ENCODE measurements around the gene FLNB.

Gene FLNB

GRCh38 chr3:58214484-58215316 is 206.5 kb downstream of the FLNB start:
- TF ChIP-seq CEBPB (IDR thresholded peaks at IDR 0.05) = peak; percentile 54
- no peak for TF ChIP-seq NFIC (IDR thresholded peaks at IDR 0.05)

GRCh38 chr3:58215317-58216025 is 207.2 kb downstream of the FLNB start:
- TF ChIP-seq CEBPB (IDR thresholded peaks at IDR 0.05) (no peak), RAD21 (IDR thresholded peaks at IDR 0.05; ENCODE audit: low read depth) (no peak), FOXM1 (IDR thresholded peaks at IDR 0.05; ENCODE audit: borderline replicate concordance, low read depth) (no peak), TAF1 (IDR thresholded peaks at IDR 0.05; ENCODE audit: low read depth) (no peak), MAX (IDR thresholded peaks at IDR 0.05) (no peak), EP300 (IDR thresholded peaks at IDR 0.05; ENCODE audit: borderline replicate concordance) (no peak), TCF12 (IDR thresholded peaks at IDR 0.05; ENCODE audit: low read depth) (no peak), TEAD4 (IDR thresholded peaks at IDR 0.05) (no peak), REST (IDR thresholded peaks at IDR 0.05; ENCODE audit: low read depth) (no peak), ZBTB7A (IDR thresholded peaks at IDR 0.05; ENCODE audit: low read depth) (no peak)

- no peak for TF ChIP-seq EGR1 (IDR thresholded peaks at IDR 0.05)
- no peak for TF ChIP-seq CEBPB (IDR thresholded peaks at IDR 0.05)
- TF ChIP-seq EP300 (IDR thresholded peaks at IDR 0.05; ENCODE audit: borderline replicate concordance) = no peak
- no peak for TF ChIP-seq TEAD4 (IDR thresholded peaks at IDR 0.05)
- TF ChIP-seq ZBTB7A (IDR thresholded peaks at IDR 0.05; ENCODE audit: low read depth) = no peak
- no peak for TF ChIP-seq REST (IDR thresholded peaks at IDR 0.05; ENCODE audit: low read depth)
- no peak for TF ChIP-seq CREB1 (IDR thresholded peaks at IDR 0.05; ENCODE audit: low read depth)
- TF ChIP-seq TCF12 (IDR thresholded peaks at IDR 0.05; ENCODE audit: low read depth) = no peak
- TF ChIP-seq YY1 (IDR thresholded peaks at IDR 0.05; ENCODE audit: low read depth) = no peak
- no peak for TF ChIP-seq USF1 (IDR thresholded peaks at IDR 0.05)
- TF ChIP-seq TAF1 (IDR thresholded peaks at IDR 0.05; ENCODE audit: low read depth) = no peak
- TF ChIP-seq FOXM1 (IDR thresholded peaks at IDR 0.05; ENCODE audit: borderline replicate concordance, low read depth) = no peak
- no peak for TF ChIP-seq RAD21 (IDR thresholded peaks at IDR 0.05; ENCODE audit: low read depth)
These were observed 208.4 kb downstream of the FLNB start for GRCh38 chr3:58216496-58217195.

GRCh38 chr3:58217209-58217811 is 209.1 kb downstream of the FLNB start:
- TF ChIP-seq REST (IDR thresholded peaks at IDR 0.05; ENCODE audit: low read depth) (no peak), TCF12 (IDR thresholded peaks at IDR 0.05; ENCODE audit: low read depth) (no peak), MAX (IDR thresholded peaks at IDR 0.05) (peak; percentile 91), CEBPB (IDR thresholded peaks at IDR 0.05) (no peak), TEAD4 (IDR thresholded peaks at IDR 0.05) (peak; percentile 74), ZBTB7A (IDR thresholded peaks at IDR 0.05; ENCODE audit: low read depth) (no peak), EP300 (IDR thresholded peaks at IDR 0.05; ENCODE audit: borderline replicate concordance) (no peak), YY1 (IDR thresholded peaks at IDR 0.05; ENCODE audit: low read depth) (no peak), EGR1 (IDR thresholded peaks at IDR 0.05) (peak; percentile 17; the same call in 1 of the 2 replicates), RAD21 (IDR thresholded peaks at IDR 0.05; ENCODE audit: low read depth) (peak; percentile 65), NFIC (IDR thresholded peaks at IDR 0.05) (peak; percentile 54; the same call in 1 of the 2 replicates), CREB1 (IDR thresholded peaks at IDR 0.05; ENCODE audit: low read depth) (no peak), FOXM1 (IDR thresholded peaks at IDR 0.05; ENCODE audit: borderline replicate concordance, low read depth) (no peak), USF1 (IDR thresholded peaks at IDR 0.05) (peak; percentile 71), TAF1 (IDR thresholded peaks at IDR 0.05; ENCODE audit: low read depth) (no peak)

All from Ishikawa (cell line).